SK-N-SH (cell line): ENCODE data around the gene RP9.
"Not testable (repeated sequence)": the region's sequence is repeated elsewhere in the genome, so short reads cannot be mapped to it uniquely, and the experiment has no call there.

Experiments
- CHD2 ChIP-seq: fragments of 150-350 bp; IDR thresholded peaks from 2 replicates; pipeline ENCODE4 v1.6.1; 2018; ENCODE audit warnings: low read length; ENCODE audit not compliant: partially characterized antibody
- CTCF ChIP-seq: fragments of 200-600 bp; sonication (generic); IDR thresholded peaks from 2 replicates; pipeline ENCODE4 v1.6.1; 2017; ENCODE audit warnings: antibody characterized with exemption, mild to moderate bottlenecking, moderate library complexity
- EP300 ChIP-seq, 2 experiments: IDR thresholded peaks; 2 replicates each; pipeline versions ENCODE4 v1.4.0 to v1.6.1; 2012; ENCODE audit warnings: borderline replicate concordance in 1 of 2, low read depth in 1 of 2, low read length in 1 of 2
- FOXM1 ChIP-seq: IDR thresholded peaks from 2 replicates; pipeline ENCODE4 v1.4.0; 2012; ENCODE audit warnings: low read depth, mild to moderate bottlenecking
- GATA2 ChIP-seq: sonication (generic); formaldehyde crosslinking; IDR thresholded peaks from 2 replicates; pipeline ENCODE4 v1.5.0; 2020; ENCODE audit warnings: mild to moderate bottlenecking, missing genetic modification reagents
- MXI1 ChIP-seq: IDR thresholded peaks from 2 replicates; pipeline ENCODE4 v1.6.1; 2012; ENCODE audit warnings: mild to moderate bottlenecking, low read depth, low read length, improper control_type of control experiment
- POLR2AphosphoS5 ChIP-seq: IDR thresholded peaks from 2 replicates; pipeline ENCODE4 v1.6.1; 2012; ENCODE audit warnings: low read depth, low read length
- TEAD4 ChIP-seq: IDR thresholded peaks from 2 replicates; pipeline ENCODE4 v1.4.0; 2012; ENCODE audit warnings: mild to moderate bottlenecking, borderline replicate concordance; ENCODE audit not compliant: insufficient read depth
- YY1 ChIP-seq: IDR thresholded peaks from 2 replicates; pipeline ENCODE4 v1.4.0; 2012; ENCODE audit warnings: low read depth, mild to moderate bottlenecking
- TF ChIP-seq, protein P1 (sequence below): IDR thresholded peaks from 2 replicates; pipeline ENCODE4 v1.6.1; 2012; ENCODE audit warnings: mild to moderate bottlenecking, low read depth, low read length, moderate library complexity
- TF ChIP-seq, protein P2 (sequence below): IDR thresholded peaks from 2 replicates; pipeline ENCODE4; 2012

GRCh38 chr7:33094745-33095275, 14.4 kb downstream of the RP9 start:
- TF ChIP-seq EP300 (IDR thresholded peaks at IDR 0.05; ENCODE audit: borderline replicate concordance in 1 of 2, low read depth in 1 of 2, low read length in 1 of 2); CTCF; FOXM1; YY1; MXI1; POLR2AphosphoS5; CHD2; TEAD4; GATA2 (CRISPR knock-in tag): not testable (repeated sequence)
- TF ChIP-seq, protein P1, sequence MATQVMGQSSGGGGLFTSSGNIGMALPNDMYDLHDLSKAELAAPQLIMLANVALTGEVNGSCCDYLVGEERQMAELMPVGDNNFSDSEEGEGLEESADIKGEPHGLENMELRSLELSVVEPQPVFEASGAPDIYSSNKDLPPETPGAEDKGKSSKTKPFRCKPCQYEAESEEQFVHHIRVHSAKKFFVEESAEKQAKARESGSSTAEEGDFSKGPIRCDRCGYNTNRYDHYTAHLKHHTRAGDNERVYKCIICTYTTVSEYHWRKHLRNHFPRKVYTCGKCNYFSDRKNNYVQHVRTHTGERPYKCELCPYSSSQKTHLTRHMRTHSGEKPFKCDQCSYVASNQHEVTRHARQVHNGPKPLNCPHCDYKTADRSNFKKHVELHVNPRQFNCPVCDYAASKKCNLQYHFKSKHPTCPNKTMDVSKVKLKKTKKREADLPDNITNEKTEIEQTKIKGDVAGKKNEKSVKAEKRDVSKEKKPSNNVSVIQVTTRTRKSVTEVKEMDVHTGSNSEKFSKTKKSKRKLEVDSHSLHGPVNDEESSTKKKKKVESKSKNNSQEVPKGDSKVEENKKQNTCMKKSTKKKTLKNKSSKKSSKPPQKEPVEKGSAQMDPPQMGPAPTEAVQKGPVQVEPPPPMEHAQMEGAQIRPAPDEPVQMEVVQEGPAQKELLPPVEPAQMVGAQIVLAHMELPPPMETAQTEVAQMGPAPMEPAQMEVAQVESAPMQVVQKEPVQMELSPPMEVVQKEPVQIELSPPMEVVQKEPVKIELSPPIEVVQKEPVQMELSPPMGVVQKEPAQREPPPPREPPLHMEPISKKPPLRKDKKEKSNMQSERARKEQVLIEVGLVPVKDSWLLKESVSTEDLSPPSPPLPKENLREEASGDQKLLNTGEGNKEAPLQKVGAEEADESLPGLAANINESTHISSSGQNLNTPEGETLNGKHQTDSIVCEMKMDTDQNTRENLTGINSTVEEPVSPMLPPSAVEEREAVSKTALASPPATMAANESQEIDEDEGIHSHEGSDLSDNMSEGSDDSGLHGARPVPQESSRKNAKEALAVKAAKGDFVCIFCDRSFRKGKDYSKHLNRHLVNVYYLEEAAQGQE: not testable (repeated sequence)
- TF ChIP-seq, protein P2, sequence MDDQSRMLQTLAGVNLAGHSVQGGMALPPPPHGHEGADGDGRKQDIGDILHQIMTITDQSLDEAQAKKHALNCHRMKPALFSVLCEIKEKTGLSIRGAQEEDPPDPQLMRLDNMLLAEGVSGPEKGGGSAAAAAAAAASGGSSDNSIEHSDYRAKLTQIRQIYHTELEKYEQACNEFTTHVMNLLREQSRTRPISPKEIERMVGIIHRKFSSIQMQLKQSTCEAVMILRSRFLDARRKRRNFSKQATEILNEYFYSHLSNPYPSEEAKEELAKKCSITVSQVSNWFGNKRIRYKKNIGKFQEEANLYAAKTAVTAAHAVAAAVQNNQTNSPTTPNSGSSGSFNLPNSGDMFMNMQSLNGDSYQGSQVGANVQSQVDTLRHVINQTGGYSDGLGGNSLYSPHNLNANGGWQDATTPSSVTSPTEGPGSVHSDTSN: not testable (repeated sequence)
